HG03060 (cell line): ENCODE measurements around the gene PITPNM1.
"Not testable (repeated sequence)": the region's sequence is repeated elsewhere in the genome, so short reads cannot be mapped to it uniquely, and the experiment has no call there.

Source experiments
- ATAC-seq: cut with Tn5 transposase; IDR thresholded peaks from one replicate; pipeline ENCODE4 v1.9.1; 2021; ENCODE audit warnings: low read depth, moderate number of reproducible peaks; ENCODE audit not compliant: unreplicated experiment

PITPNM1 gene

DNA sequence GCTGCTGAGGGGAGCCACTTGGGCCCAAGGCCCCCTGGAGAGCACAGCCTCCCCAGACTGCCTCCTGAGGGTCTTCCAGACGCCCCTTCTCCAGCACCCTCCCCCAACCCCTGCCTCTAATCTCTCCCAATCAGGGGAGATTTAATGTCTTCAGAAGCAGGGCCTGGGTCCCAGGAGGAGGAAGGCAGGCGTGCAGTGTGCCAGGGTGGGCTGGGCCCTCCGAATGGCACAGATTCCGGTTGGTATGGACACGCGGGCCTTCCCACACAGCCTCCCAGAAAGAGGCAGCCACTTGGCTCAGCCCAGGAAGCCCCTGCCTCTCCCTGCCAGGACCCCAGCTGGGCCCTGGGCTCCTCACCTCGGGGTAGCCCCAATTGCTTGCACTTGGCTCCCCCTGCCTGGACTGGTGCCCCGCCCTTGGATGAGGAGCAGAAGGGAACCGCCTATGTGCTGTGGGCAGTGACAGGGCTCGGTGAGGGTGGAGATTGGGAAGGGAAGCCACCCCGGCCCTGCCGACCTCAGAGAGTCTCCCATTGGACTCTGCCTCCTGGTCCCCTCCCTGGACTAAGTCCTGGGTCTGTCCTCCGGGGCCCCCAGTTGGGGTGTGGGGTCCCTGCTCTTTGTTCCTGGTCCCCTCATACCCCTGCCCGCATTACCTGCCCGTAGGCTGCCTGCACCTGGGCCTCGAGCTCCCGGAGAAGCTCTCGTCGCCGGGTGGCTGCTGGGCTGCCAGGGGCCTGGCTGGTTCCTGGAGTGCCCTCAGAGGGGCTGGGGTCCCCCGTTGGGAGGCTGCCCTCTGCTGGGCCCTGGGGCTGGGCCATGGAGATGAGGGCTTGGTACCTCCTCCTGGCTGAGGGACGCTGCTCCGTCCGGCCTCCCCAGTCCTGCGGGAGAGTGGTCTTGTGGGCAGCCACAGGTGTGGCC, 18.7 kb upstream of the PITPNM1 start:
- no peak for ATAC-seq

- no peak for ATAC-seq
These were observed 17.8 kb upstream of the PITPNM1 start, which contains the start of gene CABP2 for GRCh38 chr11:67522844-67523555. CABP2 (minus strand) TSS chr11:67523446; CDS start chr11:67523326, 120 bp downstream.

GRCh38 chr11:67522338-67522737, 17.2 kb upstream of the PITPNM1 start:
- no peak for ATAC-seq

- no peak for ATAC-seq
These were observed 16.8 kb upstream of the PITPNM1 start for GRCh38 chr11:67521924-67522323.

- no peak for ATAC-seq
These were observed 16.0 kb upstream of the PITPNM1 start for GRCh38 chr11:67520856-67521824.

DNA sequence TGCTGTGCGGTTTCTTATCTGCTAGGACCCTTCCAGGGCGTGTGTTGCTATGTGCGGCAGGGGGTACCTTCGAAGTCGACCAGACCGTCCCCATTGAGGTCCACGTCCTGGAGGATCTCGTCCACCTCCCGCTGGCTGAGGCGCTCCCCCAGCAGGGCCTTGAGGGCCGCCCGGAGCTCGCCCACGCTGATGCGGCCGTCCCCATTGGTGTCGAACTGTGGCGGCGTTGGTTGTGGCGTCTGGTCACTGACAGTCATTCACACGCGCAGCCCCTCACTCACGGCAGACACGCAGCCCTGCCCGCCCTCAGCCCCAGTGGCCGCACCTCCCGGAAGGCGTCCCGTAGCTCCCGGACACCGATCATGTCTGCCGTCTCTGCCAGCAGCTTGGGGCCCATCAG, 14.6 kb upstream of the PITPNM1 start:
- no peak for ATAC-seq

- ATAC-seq: no peak
These were observed 12.8 kb upstream of the PITPNM1 start for GRCh38 chr11:67517784-67518552.

DNA sequence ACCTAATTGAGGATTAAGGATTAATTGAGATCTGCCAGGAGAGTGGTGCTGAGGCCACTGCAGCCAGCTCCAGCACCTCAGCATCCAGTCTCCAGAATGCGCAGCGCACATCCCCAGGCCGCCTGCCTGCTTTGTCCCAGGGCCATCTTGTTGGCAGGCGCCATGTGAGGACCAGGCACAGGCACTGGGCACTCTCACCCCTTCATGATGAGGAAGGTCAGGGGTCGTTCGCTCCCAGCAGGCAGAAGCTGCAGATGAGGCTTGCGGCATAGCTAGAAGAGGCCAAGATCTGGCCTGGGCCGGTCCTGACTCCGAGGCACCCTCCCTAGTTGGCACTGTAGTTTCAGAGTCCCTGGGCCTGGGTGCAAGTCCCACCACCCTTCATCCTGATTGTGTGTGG, 11.6 kb upstream of the PITPNM1 start:
- no peak for ATAC-seq

- ATAC-seq: no peak
These were observed 9.0 kb upstream of the PITPNM1 start for GRCh38 chr11:67514116-67514515.

GRCh38 chr11:67511558-67511957, 6.4 kb upstream of the PITPNM1 start:
- not testable (repeated sequence) for ATAC-seq

DNA sequence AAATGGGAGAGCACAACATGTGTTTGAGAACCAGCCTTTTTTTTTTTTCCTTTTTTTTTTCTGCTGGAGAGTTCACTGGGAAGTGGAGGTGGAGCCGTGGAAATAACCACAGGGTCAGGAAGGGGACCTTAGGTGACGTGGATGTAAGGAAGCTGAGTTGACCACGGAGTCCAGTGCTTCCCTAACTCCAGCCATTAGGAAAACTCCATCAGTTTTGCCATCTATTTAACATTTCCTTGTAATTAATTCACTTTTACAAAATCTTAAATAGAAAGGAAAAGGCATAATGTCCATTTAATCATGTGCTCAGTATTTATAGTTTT, 4.8 kb upstream of the PITPNM1 start:
- no peak for ATAC-seq

- peak; percentile 26 for ATAC-seq
These were observed 3.4 kb upstream of the PITPNM1 start for GRCh38 chr11:67508486-67509121.

- peak; percentile 53 for ATAC-seq
These were observed 2.8 kb upstream of the PITPNM1 start, which contains the start of gene CDK2AP2 for GRCh38 chr11:67507864-67508485. CDK2AP2 (minus strand) TSS chr11:67508162; CDS start chr11:67508082, 80 bp downstream.

DNA sequence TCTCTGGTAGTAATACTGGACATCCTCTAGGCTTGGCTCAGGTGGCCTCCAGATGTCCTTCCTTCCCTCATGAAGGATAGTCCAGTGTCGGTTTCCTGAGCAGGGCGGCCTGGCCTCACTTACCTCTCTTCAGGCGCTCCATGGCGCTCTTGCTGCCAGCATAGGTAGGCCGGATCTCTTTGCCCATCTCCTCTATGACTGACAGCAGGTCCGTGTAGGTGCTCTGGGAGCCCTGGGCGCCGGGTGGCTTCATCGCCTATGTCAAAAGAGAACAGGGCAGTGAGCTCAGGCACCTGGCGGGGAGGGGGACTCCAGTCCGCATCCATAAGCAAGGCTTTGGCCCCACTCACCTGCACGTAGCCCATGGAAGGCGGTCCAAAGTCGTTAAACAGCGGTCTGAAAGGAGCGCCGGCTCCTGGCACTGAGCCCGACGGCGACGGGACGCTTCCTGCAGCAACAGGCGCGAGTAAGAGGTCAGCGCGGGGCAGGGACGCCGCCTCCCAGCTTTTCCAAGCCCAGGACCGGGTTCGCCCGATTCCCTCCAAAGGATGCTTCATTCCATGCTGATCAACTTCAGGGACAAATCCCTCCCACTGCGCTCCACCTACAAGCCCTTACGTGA, 2.2 kb upstream of the PITPNM1 start:
- no peak for ATAC-seq

DNA sequence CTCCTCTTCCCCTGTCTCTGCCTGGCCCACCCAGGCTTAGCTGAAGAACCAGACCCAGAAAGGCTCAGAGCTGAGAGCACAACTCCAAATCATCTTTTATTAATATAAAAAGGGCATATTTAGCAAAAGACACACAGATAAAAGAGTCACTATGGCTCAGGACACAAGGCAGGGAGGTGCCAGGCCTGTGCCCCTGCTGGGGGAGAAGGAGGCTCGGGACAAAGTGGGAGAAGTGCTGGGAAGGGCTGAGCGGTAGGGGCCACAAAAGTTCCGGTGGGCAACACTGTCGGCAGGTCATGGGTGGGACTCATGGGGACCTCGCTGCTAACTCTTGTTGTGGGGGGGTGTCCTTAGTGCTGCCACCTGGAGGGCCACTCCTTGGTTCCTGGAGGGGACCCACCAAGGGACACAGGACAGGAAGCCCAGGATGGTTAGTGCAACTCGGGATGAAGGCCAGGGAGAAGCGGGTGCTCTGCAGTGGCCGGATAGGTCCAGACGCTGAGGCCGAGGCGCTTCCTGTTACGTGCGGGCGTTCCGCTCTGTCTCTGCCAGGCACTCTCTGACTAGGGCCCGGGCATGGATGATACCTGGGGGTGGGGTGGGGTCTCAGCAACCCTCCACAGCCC, 1.4 kb upstream of the PITPNM1 start:
- no peak for ATAC-seq

- peak; percentile 18 for ATAC-seq
These were observed 638 bp upstream of the PITPNM1 start for GRCh38 chr11:67505605-67506396.
